ENCODE measurements around the gene EDDM13. TPM values are rescaled to one million over a fixed set of nuclear protein-coding genes. Genes with fewer than 3 reads are reported as not detected.
"Not testable (repeated sequence)": the region's sequence is repeated elsewhere in the genome, so short reads cannot be mapped to it uniquely, and the experiment has no call there.

Gene EDDM13
- total RNA-seq, 1 donor from 2014 or later, result not detected

GRCh38 chr19:56321989-56322440 is 49.5 kb downstream of the EDDM13 start:
- no peak overlapping the region for H2AFZ ChIP-seq (replicated peaks)
- Mint-ChIP-seq H3K36me3 (no peaks in the 10 kb centered on the region), H3K9me3 (peaks cover 4% of the 10 kb centered on the region), H3K27ac (no peak overlapping the region), H3K27me3 (ENCODE audit: insufficient read depth, low read depth) (peaks cover 7% of the 10 kb centered on the region), H3K4me1 (no peaks in the 10 kb centered on the region), H3K4me3 (no peak overlapping the region)
- no peaks in the 10 kb centered on the region for H4K20me1 ChIP-seq (ENCODE audit: low read depth)
- H3K4me2 ChIP-seq, result no peak overlapping the region
- H3K4me3 ChIP-seq, result no peak overlapping the region
- H3K27me3 ChIP-seq, result no peaks in the 10 kb centered on the region
- H3K9ac ChIP-seq, result no peak overlapping the region
- TF ChIP-seq EZH2 (IDR thresholded peaks at IDR 0.05) (no peak), EZH2phosphoT487 (IDR thresholded peaks at IDR 0.05) (no peak)
- no peaks in the 10 kb centered on the region for H3K79me2 ChIP-seq (ENCODE audit: low read depth)
- no peak for DNase-seq (ENCODE audit: low spot score)
- no peak overlapping the region for H3K27ac ChIP-seq
- H3K9me3 ChIP-seq (ENCODE audit: low read depth), result no peaks in the 10 kb centered on the region
- no peaks in the 10 kb centered on the region for H3K36me3 ChIP-seq
- no peaks in the 10 kb centered on the region for H3F3A ChIP-seq (ENCODE audit: low read depth)
- H3K4me1 ChIP-seq, result no peaks in the 10 kb centered on the region

GRCh38 chr19:56324436-56324835 is 51.9 kb downstream of the EDDM13 start:
- Histone ChIP-seq H2AFZ (replicated peaks) (no peak overlapping the region), H3K27ac (no peak overlapping the region), H3K4me3 (no peak overlapping the region), H3K27me3 (no peaks in the 10 kb centered on the region), H3K9me3 (ENCODE audit: low read depth) (no peaks in the 10 kb centered on the region), H3K79me2 (ENCODE audit: low read depth) (no peaks in the 10 kb centered on the region), H3K36me3 (no peaks in the 10 kb centered on the region), H3K9ac (no peak overlapping the region), H3K4me1 (no peaks in the 10 kb centered on the region), H3K4me2 (no peak overlapping the region), H4K20me1 (ENCODE audit: low read depth) (no peaks in the 10 kb centered on the region), H3F3A (ENCODE audit: low read depth) (no peaks in the 10 kb centered on the region)
- TF ChIP-seq EZH2phosphoT487 (IDR thresholded peaks at IDR 0.05), result no peak
- no peak for TF ChIP-seq EZH2 (IDR thresholded peaks at IDR 0.05)
- no peak for TF ChIP-seq CTCF (IDR thresholded peaks at IDR 0.05)
- Mint-ChIP-seq H3K27me3 (ENCODE audit: insufficient read depth, low read depth) (peaks cover 7% of the 10 kb centered on the region), H3K27ac (no peak overlapping the region), H3K9me3 (peaks cover 4% of the 10 kb centered on the region), H3K4me3 (no peak overlapping the region), H3K36me3 (no peaks in the 10 kb centered on the region), H3K4me1 (no peaks in the 10 kb centered on the region)
- DNase-seq (ENCODE audit: low spot score), result no peak

- Histone ChIP-seq H3K4me3 (no peak overlapping the region), H3K79me2 (ENCODE audit: low read depth) (no peaks in the 10 kb centered on the region), H2AFZ (replicated peaks) (no peak overlapping the region), H3K4me2 (no peak overlapping the region), H4K20me1 (ENCODE audit: low read depth) (no peaks in the 10 kb centered on the region), H3K36me3 (no peaks in the 10 kb centered on the region), H3K27me3 (no peaks in the 10 kb centered on the region), H3K9me3 (ENCODE audit: low read depth) (no peaks in the 10 kb centered on the region), H3K27ac (no peak overlapping the region), H3K9ac (no peak overlapping the region), H3F3A (ENCODE audit: low read depth) (no peaks in the 10 kb centered on the region), H3K4me1 (no peaks in the 10 kb centered on the region)
- Mint-ChIP-seq H3K36me3 (no peaks in the 10 kb centered on the region), H3K9me3 (peaks cover 15% of the 10 kb centered on the region), H3K4me1 (no peaks in the 10 kb centered on the region), H3K27me3 (ENCODE audit: insufficient read depth, low read depth) (peaks cover 2% of the 10 kb centered on the region), H3K4me3 (no peak overlapping the region), H3K27ac (no peak overlapping the region)
- DNase-seq (ENCODE audit: low spot score), result no peak
- TF ChIP-seq CTCF (IDR thresholded peaks at IDR 0.05) (no peak), EZH2phosphoT487 (IDR thresholded peaks at IDR 0.05) (no peak), EZH2 (IDR thresholded peaks at IDR 0.05) (no peak)
Observed at GRCh38 chr19:56332695-56333094, 60.1 kb downstream of the EDDM13 start.

- H2AFZ ChIP-seq (replicated peaks), result no peak overlapping the region
- no peaks in the 10 kb centered on the region for H3K4me1 Mint-ChIP-seq
- TF ChIP-seq CTCF (IDR thresholded peaks at IDR 0.05) (peak; percentile 73), EZH2phosphoT487 (IDR thresholded peaks at IDR 0.05) (no peak)
- H3K27me3 Mint-ChIP-seq (ENCODE audit: insufficient read depth, low read depth), result peaks cover 2% of the 10 kb centered on the region
- no peaks in the 10 kb centered on the region for H3K9me3 ChIP-seq (ENCODE audit: low read depth)
- H3K27me3 ChIP-seq, result no peaks in the 10 kb centered on the region
- H3F3A ChIP-seq (ENCODE audit: low read depth), result no peaks in the 10 kb centered on the region
- H3K4me3 Mint-ChIP-seq, result no peak overlapping the region
- H3K27ac Mint-ChIP-seq, result no peak overlapping the region
- H3K4me2 ChIP-seq, result no peak overlapping the region
- H3K36me3 ChIP-seq, result no peaks in the 10 kb centered on the region
- H3K27ac ChIP-seq, result no peak overlapping the region
- H3K79me2 ChIP-seq (ENCODE audit: low read depth), result no peaks in the 10 kb centered on the region
- H3K9me3 Mint-ChIP-seq, result peaks cover 21% of the 10 kb centered on the region
- H3K9ac ChIP-seq, result no peak overlapping the region
- H3K4me1 ChIP-seq, result no peaks in the 10 kb centered on the region
- H3K36me3 Mint-ChIP-seq, result no peaks in the 10 kb centered on the region
- H4K20me1 ChIP-seq (ENCODE audit: low read depth), result no peaks in the 10 kb centered on the region
- DNase-seq (ENCODE audit: low spot score), result peak; percentile 48
- H3K4me3 ChIP-seq, result no peak overlapping the region
Observed at GRCh38 chr19:56333506-56333905, 61.0 kb downstream of the EDDM13 start.

GRCh38 chr19:56335371-56335770 is 62.8 kb downstream of the EDDM13 start:
- H3K79me2 ChIP-seq (ENCODE audit: low read depth); H3K36me3 ChIP-seq; H4K20me1 ChIP-seq (ENCODE audit: low read depth); DNase-seq (ENCODE audit: low spot score); H3K4me3 ChIP-seq; H3K4me3 Mint-ChIP-seq; H3K27ac ChIP-seq; H3K9ac ChIP-seq; H2AFZ ChIP-seq (replicated peaks); H3K9me3 ChIP-seq (ENCODE audit: low read depth); H3K27me3 Mint-ChIP-seq (ENCODE audit: insufficient read depth, low read depth); H3F3A ChIP-seq (ENCODE audit: low read depth); H3K4me2 ChIP-seq; H3K36me3 Mint-ChIP-seq; H3K27ac Mint-ChIP-seq; H3K27me3 ChIP-seq; H3K4me1 ChIP-seq; H3K4me1 Mint-ChIP-seq: not testable (repeated sequence)
- peaks cover 28% of the 10 kb centered on the region for H3K9me3 Mint-ChIP-seq

DNA sequence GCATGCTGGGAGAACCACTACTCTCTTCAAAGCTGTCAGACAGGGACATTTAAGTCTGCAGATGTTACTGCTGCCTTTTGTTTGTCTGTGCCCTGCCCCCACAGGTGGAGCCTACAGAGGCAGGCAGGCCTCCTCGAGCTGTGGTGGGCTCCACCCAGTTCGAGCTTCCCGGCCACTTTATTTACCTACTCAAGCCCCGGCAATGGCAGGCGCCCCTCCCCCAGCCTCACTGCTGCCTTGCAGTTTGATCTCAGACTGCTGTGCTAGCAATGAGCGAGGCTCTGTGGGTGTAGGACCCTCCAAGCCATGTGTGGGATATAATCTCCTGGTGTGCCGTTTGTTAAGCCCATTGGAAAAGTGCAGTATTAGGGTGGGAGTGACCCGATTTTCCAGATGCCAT is 64.5 kb downstream of the EDDM13 start:
- peaks cover 31% of the 10 kb centered on the region for H3K9me3 Mint-ChIP-seq
- H3K27me3 ChIP-seq; H4K20me1 ChIP-seq (ENCODE audit: low read depth); H2AFZ ChIP-seq (replicated peaks); H3K27ac Mint-ChIP-seq; H3K4me2 ChIP-seq; H3K4me1 Mint-ChIP-seq; H3F3A ChIP-seq (ENCODE audit: low read depth); H3K36me3 Mint-ChIP-seq; DNase-seq (ENCODE audit: low spot score); H3K4me3 Mint-ChIP-seq; H3K9ac ChIP-seq; H3K4me3 ChIP-seq; H3K79me2 ChIP-seq (ENCODE audit: low read depth); H3K27me3 Mint-ChIP-seq (ENCODE audit: insufficient read depth, low read depth); H3K36me3 ChIP-seq; H3K4me1 ChIP-seq; H3K27ac ChIP-seq: not testable (repeated sequence)
- H3K9me3 ChIP-seq (ENCODE audit: low read depth), result peaks cover 17% of the 10 kb centered on the region
